Uterus (tissue), 2 donors: ENCODE results near the gene LMBRD2.

ENCODE experiments used
- POLR2A ChIP-seq, 2 donors: fragments of 450-650 bp; IDR thresholded peaks; one replicate each; pipeline ENCODE4 v1.6.1; 2016; ENCODE audit warnings: antibody characterized with exemption in 2 of 2, mild to moderate bottlenecking in 1 of 2, moderate library complexity in 1 of 2
- TF ChIP-seq, protein P1 (sequence below), 4 experiments: fragments of 200-600 bp in 2 of 4; fragments of 450-650 bp in 2 of 4; sonication (generic) in 2 of 4; IDR thresholded peaks; one replicate each; pipeline ENCODE4 v1.5.1; 2016 to 2019; ENCODE audit warnings: antibody characterized with exemption in 4 of 4, mild to moderate bottlenecking in 2 of 4, moderate library complexity in 1 of 4

DNA sequence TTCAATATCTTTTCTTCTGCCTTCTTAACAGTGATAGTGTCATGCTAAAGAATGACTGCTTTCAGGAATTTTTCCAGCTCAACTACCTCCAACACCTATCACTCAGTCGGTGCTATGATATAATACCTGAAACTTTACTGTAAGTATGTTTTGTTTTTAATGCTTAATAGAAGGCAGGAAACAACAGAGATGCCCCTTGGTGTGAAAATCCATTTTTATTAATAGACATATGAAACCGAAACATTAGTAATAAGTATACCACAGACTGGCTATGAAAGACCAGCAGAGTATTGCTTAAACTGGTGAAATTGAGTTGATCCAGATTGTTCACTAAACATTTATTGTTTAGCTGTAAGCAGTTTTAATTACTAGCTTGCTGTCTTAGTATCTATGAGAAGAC, 25.5 kb upstream of the LMBRD2 start:
- TF ChIP-seq, protein P1, sequence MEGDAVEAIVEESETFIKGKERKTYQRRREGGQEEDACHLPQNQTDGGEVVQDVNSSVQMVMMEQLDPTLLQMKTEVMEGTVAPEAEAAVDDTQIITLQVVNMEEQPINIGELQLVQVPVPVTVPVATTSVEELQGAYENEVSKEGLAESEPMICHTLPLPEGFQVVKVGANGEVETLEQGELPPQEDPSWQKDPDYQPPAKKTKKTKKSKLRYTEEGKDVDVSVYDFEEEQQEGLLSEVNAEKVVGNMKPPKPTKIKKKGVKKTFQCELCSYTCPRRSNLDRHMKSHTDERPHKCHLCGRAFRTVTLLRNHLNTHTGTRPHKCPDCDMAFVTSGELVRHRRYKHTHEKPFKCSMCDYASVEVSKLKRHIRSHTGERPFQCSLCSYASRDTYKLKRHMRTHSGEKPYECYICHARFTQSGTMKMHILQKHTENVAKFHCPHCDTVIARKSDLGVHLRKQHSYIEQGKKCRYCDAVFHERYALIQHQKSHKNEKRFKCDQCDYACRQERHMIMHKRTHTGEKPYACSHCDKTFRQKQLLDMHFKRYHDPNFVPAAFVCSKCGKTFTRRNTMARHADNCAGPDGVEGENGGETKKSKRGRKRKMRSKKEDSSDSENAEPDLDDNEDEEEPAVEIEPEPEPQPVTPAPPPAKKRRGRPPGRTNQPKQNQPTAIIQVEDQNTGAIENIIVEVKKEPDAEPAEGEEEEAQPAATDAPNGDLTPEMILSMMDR (IDR thresholded peaks at IDR 0.05): no peak
- no peak for TF ChIP-seq POLR2A (IDR thresholded peaks at IDR 0.05)
